Measurements from ENCODE around the gene TMEM244.
"Not testable (repeated sequence)": the region's sequence is repeated elsewhere in the genome, so short reads cannot be mapped to it uniquely, and the experiment has no call there.

Gene TMEM244

GRCh38 chr6:129844118-129844891 is 16.8 kb downstream of the TMEM244 start:
- Histone ChIP-seq H3K36me3 (no peaks in the 10 kb centered on the region), H3K9me3 (ENCODE audit: severe bottlenecking) (no peaks in the 10 kb centered on the region), H3K4me3 (ENCODE audit: low read depth, low read length) (no peak overlapping the region), H3K27me3 (ENCODE audit: insufficient read depth, low read depth, severe bottlenecking) (no peaks in the 10 kb centered on the region), H3K27ac (no peak overlapping the region)
- no peak for DNase-seq
- no peak for TF ChIP-seq CTCF (IDR thresholded peaks at IDR 0.05; ENCODE audit: low read depth, low read length)

GRCh38 chr6:129843573-129843972 is 17.5 kb downstream of the TMEM244 start:
- Histone ChIP-seq H3K27me3 (ENCODE audit: insufficient read depth, low read depth, severe bottlenecking) (no peaks in the 10 kb centered on the region), H3K9me3 (ENCODE audit: severe bottlenecking) (no peaks in the 10 kb centered on the region), H3K27ac (no peak overlapping the region), H3K36me3 (no peaks in the 10 kb centered on the region), H3K4me3 (ENCODE audit: low read depth, low read length) (no peak overlapping the region)
- no peak for DNase-seq
- TF ChIP-seq CTCF (IDR thresholded peaks at IDR 0.05; ENCODE audit: low read depth, low read length) = no peak

GRCh38 chr6:129842881-129843409 is 18.2 kb downstream of the TMEM244 start:
- Histone ChIP-seq H3K27ac (no peak overlapping the region), H3K9me3 (ENCODE audit: severe bottlenecking) (no peaks in the 10 kb centered on the region), H3K27me3 (ENCODE audit: insufficient read depth, low read depth, severe bottlenecking) (no peaks in the 10 kb centered on the region), H3K36me3 (no peaks in the 10 kb centered on the region), H3K4me3 (ENCODE audit: low read depth, low read length) (no peak overlapping the region)
- DNase-seq = no peak
- TF ChIP-seq CTCF (IDR thresholded peaks at IDR 0.05; ENCODE audit: low read depth, low read length) = no peak

- no peaks in the 10 kb centered on the region for H3K36me3 ChIP-seq
- DNase-seq = no peak
- H3K27ac ChIP-seq = no peak overlapping the region
- TF ChIP-seq CTCF (IDR thresholded peaks at IDR 0.05; ENCODE audit: low read depth, low read length) = no peak
- peaks cover 2% of the 10 kb centered on the region for H3K9me3 ChIP-seq (ENCODE audit: severe bottlenecking)
- no peak overlapping the region for H3K4me3 ChIP-seq (ENCODE audit: low read depth, low read length)
- no peaks in the 10 kb centered on the region for H3K27me3 ChIP-seq (ENCODE audit: insufficient read depth, low read depth, severe bottlenecking)
Measured at GRCh38 chr6:129842137-129842536, 19.0 kb downstream of the TMEM244 start.

- not testable (repeated sequence) for H3K27ac ChIP-seq; H3K9me3 ChIP-seq (ENCODE audit: severe bottlenecking); H3K4me3 ChIP-seq (ENCODE audit: low read depth, low read length); H3K27me3 ChIP-seq (ENCODE audit: insufficient read depth, low read depth, severe bottlenecking); DNase-seq; H3K36me3 ChIP-seq
Measured at GRCh38 chr6:129839562-129839961, 21.6 kb downstream of the TMEM244 start.

- Histone ChIP-seq H3K9me3 (ENCODE audit: severe bottlenecking) (peaks cover 2% of the 10 kb centered on the region), H3K27me3 (ENCODE audit: insufficient read depth, low read depth, severe bottlenecking) (no peaks in the 10 kb centered on the region), H3K36me3 (no peaks in the 10 kb centered on the region), H3K4me3 (ENCODE audit: low read depth, low read length) (no peak overlapping the region), H3K27ac (no peak overlapping the region)
- no peak for TF ChIP-seq CTCF (IDR thresholded peaks at IDR 0.05; ENCODE audit: low read depth, low read length)
- DNase-seq = no peak
Measured at GRCh38 chr6:129835691-129836090, 25.4 kb downstream of the TMEM244 start.

All from WERI-Rb-1 (cell line).